K562 (cell line): ENCODE data around the gene SLC33A1. TPM values are rescaled to one million over a fixed set of nuclear protein-coding genes. Genes with fewer than 3 reads are reported as not detected.

Experiments
- ARID2 ChIP-seq: fragments of 450-650 bp; IDR thresholded peaks from 2 replicates; pipeline ENCODE4 v1.6.1; 2017; ENCODE audit warnings: antibody characterized with exemption, mild to moderate bottlenecking
- BCL6 ChIP-seq: fragments of 250-450 bp; sonication (Bioruptor Pico); IDR thresholded peaks from 2 replicates; pipeline ENCODE4 v1.4.0; 2020
- KAT8 ChIP-seq: fragments of 450-650 bp; IDR thresholded peaks from 2 replicates; pipeline ENCODE4 v1.6.1; 2016; ENCODE audit warnings: low read depth, mild to moderate bottlenecking
- MTA3 ChIP-seq: fragments of 450-650 bp; formaldehyde crosslinking; IDR thresholded peaks from 2 replicates; pipeline ENCODE4 v1.6.1; 2017; ENCODE audit warnings: mild to moderate bottlenecking, borderline replicate concordance
- PTBP1 ChIP-seq: fragments of 200-400 bp; formaldehyde crosslinking; IDR thresholded peaks from 2 replicates; pipeline ENCODE4 v1.6.1; 2017; ENCODE audit warnings: low read depth, low read length
- RUNX1 ChIP-seq: sonication (generic); IDR thresholded peaks from 2 replicates; pipeline ENCODE4 v1.6.1; 2016; ENCODE audit warnings: antibody characterized with exemption, low read depth
- STAG1 ChIP-seq: sonication (generic); formaldehyde crosslinking; IDR thresholded peaks from 2 replicates; pipeline ENCODE4 v1.5.0; 2020; ENCODE audit warnings: missing genetic modification reagents, borderline replicate concordance
- TCF3 ChIP-seq: sonication (generic); formaldehyde crosslinking; IDR thresholded peaks from 2 replicates; pipeline ENCODE4 v1.4.0; 2020; ENCODE audit warnings: mild to moderate bottlenecking, missing genetic modification reagents
- YBX1 ChIP-seq: fragments of 450-650 bp; IDR thresholded peaks from 2 replicates; pipeline ENCODE4 v1.7.1; 2016; ENCODE audit warnings: mild to moderate bottlenecking
- ZBED1 ChIP-seq: IDR thresholded peaks from 2 replicates; pipeline ENCODE4 v1.6.1; 2014
- ZNF121 ChIP-seq: sonication (generic); formaldehyde crosslinking; conservative IDR thresholded peaks from 2 replicates; pipeline ENCODE4 v1.8.0; 2022; ENCODE audit warnings: missing genetic modification reagents
- polyA plus RNA-seq, 8 experiments: library from polyadenylated mRNA; depleted of rRNA in 4 of 8; stranded (reverse) in 5 of 8; unstranded in 3 of 8; fragments of >200 nt; fragmentation: Nextera tagmentation in 2 of 8; fragmentation: Illumina TruSeq in 1 of 8; extraction: Ambion mirVana in 2 of 8; extraction: Trizol in 1 of 8; gene quantifications; 2 replicates each; pipeline versions ENCODE4 v1.2.1 to v1.2.3, GENCODE V29; 2011 to 2014; ENCODE audit warnings: inconsistent platforms in 1 of 8, missing spikeins in 1 of 8
- total RNA-seq, 7 experiments: library from RNA; depleted of rRNA in 6 of 7; stranded (reverse); fragments of >200 nt in 6 of 7; fragmentation: Illumina TruSeq in 2 of 7; extraction: Trizol in 2 of 7; gene quantifications; 2 replicates each; pipeline versions ENCODE4 v1.2.1 to v1.2.3, GENCODE V29; 2011 to 2021; ENCODE audit warnings: low replicate concordance in 1 of 7
- TF ChIP-seq, protein P1 (sequence below): fragments of 250-450 bp; sonication (Bioruptor Pico); IDR thresholded peaks from 2 replicates; pipeline ENCODE4 v1.8.0; 2022; ENCODE audit warnings: inconsistent platforms, mild to moderate bottlenecking, moderate library complexity, borderline replicate concordance
- TF ChIP-seq, protein P2 (sequence below): fragments of 450-650 bp; IDR thresholded peaks from 2 replicates; pipeline ENCODE4 v1.6.1; 2016; ENCODE audit warnings: antibody characterized with exemption
- TF ChIP-seq, protein P3 (sequence below): IDR thresholded peaks from 2 replicates; pipeline ENCODE4 v1.6.1; 2016; ENCODE audit warnings: missing genetic modification characterization, missing compliant biosample characterization
- TF ChIP-seq, protein P4 (sequence below): fragments of 450-650 bp; IDR thresholded peaks from 2 replicates; pipeline ENCODE4 v1.6.1; 2016; ENCODE audit warnings: mild to moderate bottlenecking
- TF ChIP-seq, protein P5 (sequence below): IDR thresholded peaks from 2 replicates; pipeline ENCODE4 v1.6.1; 2012; ENCODE audit warnings: low read depth, low read length, improper control_type of control experiment, borderline replicate concordance
- TF ChIP-seq, protein P6 (sequence below): fragments of 250-450 bp; sonication (Bioruptor Pico); IDR thresholded peaks from 2 replicates; pipeline ENCODE4 v1.8.0; 2022; ENCODE audit warnings: inconsistent platforms

SLC33A1 gene
- total and polyA plus RNA-seq, 9 of the 15 experiments (the other 6 are each of a cell fraction or from before 2014, with no cell fraction given): 6.2 to 26.8 (median 19.6) TPM

DNA sequence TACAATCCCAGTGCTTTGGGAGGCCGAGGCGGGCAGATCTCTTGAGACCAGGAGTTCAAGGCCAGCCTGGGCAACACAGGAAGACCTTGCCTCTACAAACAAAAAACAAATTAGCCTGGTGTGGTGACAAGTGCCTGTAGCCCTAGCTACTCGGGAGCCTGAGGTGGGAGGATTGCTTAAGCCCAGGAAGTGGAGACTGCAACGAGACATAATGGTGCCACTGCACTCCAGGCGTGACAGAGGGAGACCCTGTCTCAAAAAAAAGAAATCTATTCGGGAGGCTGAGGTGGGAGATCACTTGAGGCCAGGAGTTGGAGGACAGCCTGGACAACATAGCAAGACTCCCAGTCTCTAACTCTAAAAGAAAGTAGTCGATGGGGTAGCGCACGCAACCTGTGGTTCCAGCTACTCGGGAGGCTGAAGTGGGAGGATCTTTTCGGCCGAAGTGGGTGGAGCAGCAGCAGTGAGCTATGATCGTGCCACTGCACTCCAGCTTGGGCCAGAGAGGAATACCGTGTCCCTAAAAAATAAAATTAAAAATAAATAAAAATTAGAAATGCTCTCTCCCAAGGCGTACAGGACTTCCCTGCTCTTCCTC, 48.9 kb downstream of the SLC33A1 start (continued):
- TF ChIP-seq, protein P1, sequence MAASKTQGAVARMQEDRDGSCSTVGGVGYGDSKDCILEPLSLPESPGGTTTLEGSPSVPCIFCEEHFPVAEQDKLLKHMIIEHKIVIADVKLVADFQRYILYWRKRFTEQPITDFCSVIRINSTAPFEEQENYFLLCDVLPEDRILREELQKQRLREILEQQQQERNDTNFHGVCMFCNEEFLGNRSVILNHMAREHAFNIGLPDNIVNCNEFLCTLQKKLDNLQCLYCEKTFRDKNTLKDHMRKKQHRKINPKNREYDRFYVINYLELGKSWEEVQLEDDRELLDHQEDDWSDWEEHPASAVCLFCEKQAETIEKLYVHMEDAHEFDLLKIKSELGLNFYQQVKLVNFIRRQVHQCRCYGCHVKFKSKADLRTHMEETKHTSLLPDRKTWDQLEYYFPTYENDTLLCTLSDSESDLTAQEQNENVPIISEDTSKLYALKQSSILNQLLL (CRISPR knock-in tag): no peak
- TF ChIP-seq, protein P2, sequence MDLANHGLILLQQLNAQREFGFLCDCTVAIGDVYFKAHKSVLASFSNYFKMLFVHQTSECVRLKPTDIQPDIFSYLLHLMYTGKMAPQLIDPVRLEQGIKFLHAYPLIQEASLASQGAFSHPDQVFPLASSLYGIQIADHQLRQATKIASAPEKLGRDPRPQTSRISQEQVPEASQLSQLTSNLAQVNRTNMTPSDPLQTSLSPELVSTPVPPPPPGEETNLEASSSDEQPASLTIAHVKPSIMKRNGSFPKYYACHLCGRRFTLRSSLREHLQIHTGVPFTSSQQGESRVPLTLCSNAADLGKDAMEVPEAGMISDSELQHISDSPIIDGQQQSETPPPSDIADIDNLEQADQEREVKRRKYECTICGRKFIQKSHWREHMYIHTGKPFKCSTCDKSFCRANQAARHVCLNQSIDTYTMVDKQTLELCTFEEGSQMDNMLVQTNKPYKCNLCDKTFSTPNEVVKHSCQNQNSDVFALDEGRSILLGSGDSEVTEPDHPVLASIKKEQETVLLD: no peak
- no peak for TF ChIP-seq ZBED1
- TF ChIP-seq ARID2: no peak
- no peak for TF ChIP-seq RUNX1
- TF ChIP-seq, protein P3, sequence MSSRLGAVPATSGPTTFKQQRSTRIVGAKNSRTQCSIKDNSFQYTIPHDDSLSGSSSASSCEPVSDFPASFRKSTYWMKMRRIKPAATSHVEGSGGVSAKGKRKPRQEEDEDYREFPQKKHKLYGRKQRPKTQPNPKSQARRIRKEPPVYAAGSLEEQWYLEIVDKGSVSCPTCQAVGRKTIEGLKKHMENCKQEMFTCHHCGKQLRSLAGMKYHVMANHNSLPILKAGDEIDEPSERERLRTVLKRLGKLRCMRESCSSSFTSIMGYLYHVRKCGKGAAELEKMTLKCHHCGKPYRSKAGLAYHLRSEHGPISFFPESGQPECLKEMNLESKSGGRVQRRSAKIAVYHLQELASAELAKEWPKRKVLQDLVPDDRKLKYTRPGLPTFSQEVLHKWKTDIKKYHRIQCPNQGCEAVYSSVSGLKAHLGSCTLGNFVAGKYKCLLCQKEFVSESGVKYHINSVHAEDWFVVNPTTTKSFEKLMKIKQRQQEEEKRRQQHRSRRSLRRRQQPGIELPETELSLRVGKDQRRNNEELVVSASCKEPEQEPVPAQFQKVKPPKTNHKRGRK (tag): no peak
- no peak for TF ChIP-seq YBX1
- no peak for TF ChIP-seq MTA3
- TF ChIP-seq ZNF121 (CRISPR knock-in tag): peak; percentile 96
- TF ChIP-seq, protein P4, sequence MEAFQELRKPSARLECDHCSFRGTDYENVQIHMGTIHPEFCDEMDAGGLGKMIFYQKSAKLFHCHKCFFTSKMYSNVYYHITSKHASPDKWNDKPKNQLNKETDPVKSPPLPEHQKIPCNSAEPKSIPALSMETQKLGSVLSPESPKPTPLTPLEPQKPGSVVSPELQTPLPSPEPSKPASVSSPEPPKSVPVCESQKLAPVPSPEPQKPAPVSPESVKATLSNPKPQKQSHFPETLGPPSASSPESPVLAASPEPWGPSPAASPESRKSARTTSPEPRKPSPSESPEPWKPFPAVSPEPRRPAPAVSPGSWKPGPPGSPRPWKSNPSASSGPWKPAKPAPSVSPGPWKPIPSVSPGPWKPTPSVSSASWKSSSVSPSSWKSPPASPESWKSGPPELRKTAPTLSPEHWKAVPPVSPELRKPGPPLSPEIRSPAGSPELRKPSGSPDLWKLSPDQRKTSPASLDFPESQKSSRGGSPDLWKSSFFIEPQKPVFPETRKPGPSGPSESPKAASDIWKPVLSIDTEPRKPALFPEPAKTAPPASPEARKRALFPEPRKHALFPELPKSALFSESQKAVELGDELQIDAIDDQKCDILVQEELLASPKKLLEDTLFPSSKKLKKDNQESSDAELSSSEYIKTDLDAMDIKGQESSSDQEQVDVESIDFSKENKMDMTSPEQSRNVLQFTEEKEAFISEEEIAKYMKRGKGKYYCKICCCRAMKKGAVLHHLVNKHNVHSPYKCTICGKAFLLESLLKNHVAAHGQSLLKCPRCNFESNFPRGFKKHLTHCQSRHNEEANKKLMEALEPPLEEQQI: no peak
- no peak for TF ChIP-seq PTBP1
- TF ChIP-seq, protein P5, sequence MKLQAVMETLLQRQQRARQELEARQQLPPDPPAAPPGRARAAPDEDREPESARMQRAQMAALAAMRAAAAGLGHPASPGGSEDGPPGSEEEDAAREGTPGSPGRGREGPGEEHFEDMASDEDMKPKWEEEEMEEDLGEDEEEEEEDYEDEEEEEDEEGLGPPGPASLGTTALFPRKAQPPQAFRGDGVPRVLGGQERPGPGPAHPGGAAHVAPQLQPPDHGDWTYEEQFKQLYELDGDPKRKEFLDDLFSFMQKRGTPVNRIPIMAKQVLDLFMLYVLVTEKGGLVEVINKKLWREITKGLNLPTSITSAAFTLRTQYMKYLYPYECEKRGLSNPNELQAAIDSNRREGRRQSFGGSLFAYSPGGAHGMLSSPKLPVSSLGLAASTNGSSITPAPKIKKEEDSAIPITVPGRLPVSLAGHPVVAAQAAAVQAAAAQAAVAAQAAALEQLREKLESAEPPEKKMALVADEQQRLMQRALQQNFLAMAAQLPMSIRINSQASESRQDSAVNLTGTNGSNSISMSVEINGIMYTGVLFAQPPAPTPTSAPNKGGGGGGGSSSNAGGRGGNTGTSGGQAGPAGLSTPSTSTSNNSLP: no peak
- TF ChIP-seq, protein P6, sequence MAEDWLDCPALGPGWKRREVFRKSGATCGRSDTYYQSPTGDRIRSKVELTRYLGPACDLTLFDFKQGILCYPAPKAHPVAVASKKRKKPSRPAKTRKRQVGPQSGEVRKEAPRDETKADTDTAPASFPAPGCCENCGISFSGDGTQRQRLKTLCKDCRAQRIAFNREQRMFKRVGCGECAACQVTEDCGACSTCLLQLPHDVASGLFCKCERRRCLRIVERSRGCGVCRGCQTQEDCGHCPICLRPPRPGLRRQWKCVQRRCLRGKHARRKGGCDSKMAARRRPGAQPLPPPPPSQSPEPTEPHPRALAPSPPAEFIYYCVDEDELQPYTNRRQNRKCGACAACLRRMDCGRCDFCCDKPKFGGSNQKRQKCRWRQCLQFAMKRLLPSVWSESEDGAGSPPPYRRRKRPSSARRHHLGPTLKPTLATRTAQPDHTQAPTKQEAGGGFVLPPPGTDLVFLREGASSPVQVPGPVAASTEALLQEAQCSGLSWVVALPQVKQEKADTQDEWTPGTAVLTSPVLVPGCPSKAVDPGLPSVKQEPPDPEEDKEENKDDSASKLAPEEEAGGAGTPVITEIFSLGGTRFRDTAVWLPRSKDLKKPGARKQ (CRISPR knock-in tag): no peak
- no peak for TF ChIP-seq TCF3 (CRISPR knock-in tag)
- TF ChIP-seq BCL6: no peak
- TF ChIP-seq STAG1: no peak
- TF ChIP-seq KAT8: no peak
